Loucy (cell line): Measurements from ENCODE around the gene ANGEL1.

Experiments used
- H2AFZ ChIP-seq: fragments of 200-600 bp; sonication (generic); 2 replicates; pipeline ENCODE4 v1.6.0; 2016; ENCODE audit warnings: antibody characterized with exemption, mild to moderate bottlenecking, low read length, moderate library complexity
- H3F3A ChIP-seq: fragments of 200-600 bp; 2 replicates; pipeline ENCODE4 v1.6.0; 2016; ENCODE audit warnings: antibody characterized with exemption, low read depth, mild to moderate bottlenecking
- H3K27me3 ChIP-seq: fragments of 200-600 bp; sonication (generic); 2 replicates; pipeline ENCODE4 v1.6.1; 2014; ENCODE audit warnings: low read length, mild to moderate bottlenecking; ENCODE audit not compliant: insufficient read depth, poor library complexity, severe bottlenecking
- H3K36me3 ChIP-seq: fragments of 200-600 bp; sonication (generic); 2 replicates; pipeline ENCODE4 v1.6.1; 2016; ENCODE audit warnings: low read length; ENCODE audit not compliant: insufficient read depth
- H3K4me1 ChIP-seq: fragments of 200-600 bp; sonication (generic); 2 replicates; pipeline ENCODE4 v1.5.1; 2014; ENCODE audit warnings: low read length, mild to moderate bottlenecking; ENCODE audit not compliant: insufficient read depth, poor library complexity, severe bottlenecking
- H3K4me2 ChIP-seq: fragments of 200-600 bp; sonication (generic); 2 replicates; pipeline ENCODE4 v1.6.0; 2014; ENCODE audit warnings: antibody characterized with exemption, low read length, low read depth, mild to moderate bottlenecking; ENCODE audit not compliant: poor library complexity, severe bottlenecking
- H3K4me3 ChIP-seq: fragments of 200-600 bp; sonication (generic); 2 replicates; pipeline ENCODE4 v1.5.1; 2014; ENCODE audit warnings: low read length, mild to moderate bottlenecking, mixed read lengths; ENCODE audit not compliant: poor library complexity, severe bottlenecking
- H3K79me2 ChIP-seq: fragments of 200-600 bp; sonication (generic); 2 replicates; pipeline ENCODE4 v1.6.1; 2014; ENCODE audit warnings: low read length; ENCODE audit not compliant: insufficient read depth
- H3K9ac ChIP-seq: fragments of 200-600 bp; sonication (generic); 2 replicates; pipeline ENCODE4 v1.6.0; 2014; ENCODE audit warnings: mild to moderate bottlenecking, low read depth, low read length, moderate library complexity; ENCODE audit not compliant: poor library complexity, severe bottlenecking
- H3K9me2 ChIP-seq: fragments of 200-600 bp; sonication (generic); replicated peaks from 2 replicates; pipeline ENCODE4 v1.6.1; 2016; ENCODE audit warnings: low read depth, low read length, mixed read lengths
- H3K9me3 ChIP-seq: fragments of 200-600 bp; sonication (generic); 2 replicates; pipeline ENCODE4 v1.6.1; 2014; ENCODE audit warnings: mild to moderate bottlenecking, antibody characterized with exemption, low read length, low read depth; ENCODE audit not compliant: insufficient read depth
- H4K20me1 ChIP-seq: fragments of 200-600 bp; sonication (generic); 2 replicates; pipeline ENCODE4 v1.6.0; 2014; ENCODE audit warnings: antibody characterized with exemption, low read length, mild to moderate bottlenecking; ENCODE audit not compliant: insufficient read depth, poor library complexity, severe bottlenecking
- CTCF ChIP-seq: fragments of 200-600 bp; sonication (generic); conservative IDR thresholded peaks from 2 replicates; pipeline ENCODE4 v1.5.1; 2014; ENCODE audit warnings: mild to moderate bottlenecking, antibody characterized with exemption, low read length
- EZH2phosphoT487 ChIP-seq: fragments of 200-600 bp; IDR thresholded peaks from 2 replicates; pipeline ENCODE4 v1.6.1; 2018; ENCODE audit warnings: antibody characterized with exemption, mild to moderate bottlenecking, moderate library complexity, borderline replicate concordance

The ANGEL1 gene

GRCh38 chr14:76832503-76832988, 19.9 kb upstream of the ANGEL1 start:
- no peaks in the 10 kb centered on the region for H3K9me3 ChIP-seq
- no peaks in the 10 kb centered on the region for H3K79me2 ChIP-seq
- no peak overlapping the region for H3K9ac ChIP-seq
- no peaks in the 10 kb centered on the region for H4K20me1 ChIP-seq
- TF ChIP-seq CTCF (no peak), EZH2phosphoT487 (no peak)
- H3K36me3 ChIP-seq, result no peaks in the 10 kb centered on the region
- no peaks in the 10 kb centered on the region for H3K9me2 ChIP-seq
- H2AFZ ChIP-seq, result no peak overlapping the region
- H3K4me3 ChIP-seq, result no peak overlapping the region
- H3K27me3 ChIP-seq, result peaks cover 3% of the 10 kb centered on the region
- H3K4me2 ChIP-seq, result no peak overlapping the region
- H3K4me1 ChIP-seq, result no peaks in the 10 kb centered on the region
- H3F3A ChIP-seq, result no peaks in the 10 kb centered on the region

GRCh38 chr14:76830556-76830955, 17.9 kb upstream of the ANGEL1 start:
- no peak overlapping the region for H3K4me2 ChIP-seq
- H4K20me1 ChIP-seq, result no peaks in the 10 kb centered on the region
- no peak overlapping the region for H3K4me3 ChIP-seq
- TF ChIP-seq EZH2phosphoT487 (no peak), CTCF (no peak)
- no peaks in the 10 kb centered on the region for H3K4me1 ChIP-seq
- H3K36me3 ChIP-seq, result no peaks in the 10 kb centered on the region
- H3K9me2 ChIP-seq, result no peaks in the 10 kb centered on the region
- H3K79me2 ChIP-seq, result no peaks in the 10 kb centered on the region
- H2AFZ ChIP-seq, result no peak overlapping the region
- no peak overlapping the region for H3K9ac ChIP-seq
- peaks cover 3% of the 10 kb centered on the region for H3K27me3 ChIP-seq
- H3K9me3 ChIP-seq, result no peaks in the 10 kb centered on the region
- H3F3A ChIP-seq, result no peaks in the 10 kb centered on the region

- H3K4me1 ChIP-seq, result no peaks in the 10 kb centered on the region
- no peaks in the 10 kb centered on the region for H3K36me3 ChIP-seq
- no peaks in the 10 kb centered on the region for H3K9me3 ChIP-seq
- no peaks in the 10 kb centered on the region for H4K20me1 ChIP-seq
- no peak overlapping the region for H2AFZ ChIP-seq
- H3K4me2 ChIP-seq, result no peak overlapping the region
- H3K79me2 ChIP-seq, result no peaks in the 10 kb centered on the region
- no peaks in the 10 kb centered on the region for H3F3A ChIP-seq
- H3K27me3 ChIP-seq, result peaks cover 7% of the 10 kb centered on the region
- no peak overlapping the region for H3K9ac ChIP-seq
- TF ChIP-seq CTCF (no peak), EZH2phosphoT487 (no peak)
- H3K4me3 ChIP-seq, result no peak overlapping the region
- no peaks in the 10 kb centered on the region for H3K9me2 ChIP-seq
Measured at GRCh38 chr14:76829650-76830421, 17.2 kb upstream of the ANGEL1 start.
